ENCODE data around the gene HOPX.
"Not testable (repeated sequence)": the region's sequence is repeated elsewhere in the genome, so short reads cannot be mapped to it uniquely, and the experiment has no call there.

HOPX gene

DNA sequence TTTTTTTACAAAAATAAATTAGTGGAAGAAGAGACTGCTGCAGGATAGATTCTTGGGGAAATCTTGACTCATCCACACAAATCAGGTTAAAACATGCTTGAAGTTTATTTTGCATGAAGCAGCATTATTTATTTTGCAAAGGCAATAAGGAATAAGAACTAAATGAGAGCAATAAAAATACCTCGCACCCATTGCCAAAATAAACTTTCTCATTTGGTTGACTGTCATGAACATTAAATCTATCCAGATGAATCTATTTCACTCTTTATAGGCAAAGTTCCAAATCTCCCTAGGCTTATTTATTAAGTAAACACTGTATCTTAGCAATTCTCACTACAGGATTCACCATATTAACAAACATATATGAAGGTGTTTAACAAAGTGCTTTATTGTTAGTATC is 58.9 kb downstream of the HOPX start:
- DNase-seq, result no peak

DNA sequence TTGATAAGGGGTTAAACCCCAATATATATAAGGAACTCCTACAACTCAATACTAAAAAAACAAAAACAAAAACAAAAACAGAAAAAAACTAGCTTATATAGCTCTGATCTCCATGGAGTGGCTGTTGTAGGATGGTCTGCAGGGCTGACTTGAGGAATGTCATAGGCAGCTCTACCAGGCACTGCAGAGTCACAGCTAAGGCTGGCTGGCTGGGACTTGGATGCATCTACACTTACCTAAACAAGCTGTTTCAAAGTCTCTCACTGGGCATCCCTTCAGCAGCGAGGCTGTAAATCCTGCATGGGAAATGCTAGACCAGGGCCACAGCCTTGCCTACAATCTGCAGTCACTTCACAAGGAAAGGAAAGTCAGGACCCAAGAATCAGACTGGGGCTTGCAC is 61.3 kb downstream of the HOPX start:
- DNase-seq, result no peak

GRCh38 chr4:56619160-56619559 is 61.9 kb downstream of the HOPX start:
- DNase-seq, result no peak

GRCh38 chr4:56618734-56619133 is 62.4 kb downstream of the HOPX start:
- DNase-seq, result no peak

DNA sequence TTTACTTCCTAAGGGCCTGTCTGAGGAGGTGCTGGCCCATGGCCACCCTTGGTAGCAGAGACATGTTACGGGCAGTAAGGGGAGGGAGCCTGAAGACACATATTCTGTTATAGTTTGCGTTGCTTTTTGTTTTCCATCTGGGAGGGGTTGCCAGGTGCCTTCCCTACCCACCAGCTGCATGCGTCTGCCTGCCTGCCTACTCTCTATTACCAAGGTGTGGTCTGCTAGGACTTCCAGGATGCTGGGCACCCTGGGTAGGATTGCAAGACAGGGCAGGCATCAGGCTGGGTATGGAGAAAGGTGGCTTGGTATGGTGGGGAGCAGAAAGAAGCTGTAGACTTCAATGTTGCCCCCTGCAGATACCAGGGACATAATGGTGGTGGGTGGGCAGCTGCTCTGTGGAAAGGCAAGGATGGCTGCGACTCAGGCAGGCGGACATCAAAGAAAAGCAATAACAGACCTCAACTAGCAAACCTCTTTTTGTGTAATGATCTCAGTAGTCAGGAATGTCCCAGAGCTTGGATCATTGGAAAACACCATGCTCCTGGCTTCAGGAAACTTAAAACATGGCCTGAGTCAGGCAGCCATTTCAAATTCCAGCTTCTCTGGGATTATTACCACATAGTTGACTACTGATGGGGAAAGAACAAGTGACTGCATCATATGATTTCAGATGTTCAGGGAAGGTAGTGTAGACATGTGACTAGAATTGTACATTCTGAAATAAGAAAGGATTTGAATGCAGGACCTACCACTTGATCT is 67.8 kb downstream of the HOPX start:
- DNase-seq, result no peak

DNA sequence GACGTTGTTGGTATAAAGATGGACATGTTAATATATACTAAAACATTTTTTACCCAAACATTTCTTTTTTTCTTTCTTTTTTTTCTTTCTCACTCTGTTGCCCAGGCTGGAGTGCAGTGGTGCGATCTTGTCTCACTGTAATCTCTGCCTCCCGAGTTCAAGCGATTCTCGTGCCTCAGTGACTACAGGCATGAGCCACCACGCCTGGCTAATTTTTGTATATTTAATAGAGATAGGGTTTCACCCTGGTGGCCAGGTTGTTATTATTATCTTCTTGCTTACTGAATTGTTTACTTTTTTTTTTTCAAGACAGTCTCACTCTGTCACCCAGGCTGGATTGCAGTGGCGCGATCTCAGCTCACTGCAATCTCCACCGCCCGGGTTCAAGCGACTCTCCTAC is 68.8 kb downstream of the HOPX start:
- no peak for DNase-seq

DNA sequence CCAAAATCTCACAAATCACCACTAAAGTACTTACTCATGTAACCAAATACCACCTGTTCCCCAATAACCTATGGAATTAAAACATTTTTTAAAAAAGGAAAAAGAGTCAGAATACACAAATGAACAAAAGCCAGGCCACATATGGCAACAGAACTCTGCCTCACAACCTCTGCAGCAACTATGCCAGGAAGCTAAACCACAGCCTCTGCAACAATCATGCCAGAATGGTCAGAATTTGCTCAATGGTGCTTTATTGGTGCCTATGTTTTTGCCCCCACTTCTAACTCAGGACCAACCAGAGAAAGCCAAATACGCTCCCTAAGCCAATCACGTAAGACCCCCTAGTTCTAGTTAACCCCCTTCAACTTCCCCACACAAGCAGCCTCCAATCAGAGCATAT is 69.6 kb downstream of the HOPX start:
- no peak for DNase-seq

- DNase-seq, result not testable (repeated sequence)
Measured at GRCh38 chr4:56610170-56610569, 70.9 kb downstream of the HOPX start.

DNA sequence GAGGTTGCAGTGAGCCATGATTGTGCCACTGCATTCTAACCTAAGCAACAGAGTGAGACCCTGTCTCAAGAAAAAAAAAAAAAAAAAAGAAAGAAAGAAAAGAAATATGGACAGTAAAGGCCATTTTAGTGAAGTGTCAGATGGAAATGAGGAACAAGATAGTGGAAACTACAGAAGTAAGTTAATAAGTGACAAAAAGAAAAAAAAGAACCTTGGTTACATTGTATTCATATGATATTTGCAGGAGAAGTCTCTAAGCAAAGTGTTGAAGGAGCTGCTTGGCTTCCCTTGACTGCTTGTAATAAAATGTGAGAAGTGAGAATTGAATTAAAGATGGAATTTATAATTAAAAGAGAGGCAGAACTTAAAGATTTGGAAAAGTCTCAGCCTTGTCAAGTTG is 73.2 kb downstream of the HOPX start:
- no peak for DNase-seq

DNA sequence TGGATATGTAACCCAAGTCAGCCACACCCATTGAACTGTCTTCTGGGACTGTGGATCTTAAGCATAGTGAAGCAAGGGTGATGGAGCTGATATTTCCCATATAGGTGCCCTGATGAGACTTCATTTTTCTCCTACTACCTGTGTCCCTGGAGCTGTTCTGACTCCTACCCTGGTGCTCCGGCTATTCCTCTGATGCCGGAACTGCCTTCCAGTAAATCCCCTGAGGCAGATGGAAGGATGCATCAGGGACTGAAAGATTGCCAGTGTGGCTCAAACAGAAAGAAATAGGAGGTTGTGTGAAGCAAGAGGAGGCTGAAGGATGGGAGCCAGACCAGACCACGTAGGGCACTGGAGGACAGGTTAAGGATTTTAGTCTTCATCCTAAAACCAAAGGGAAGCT is 74.7 kb downstream of the HOPX start:
- DNase-seq, result no peak

DNA sequence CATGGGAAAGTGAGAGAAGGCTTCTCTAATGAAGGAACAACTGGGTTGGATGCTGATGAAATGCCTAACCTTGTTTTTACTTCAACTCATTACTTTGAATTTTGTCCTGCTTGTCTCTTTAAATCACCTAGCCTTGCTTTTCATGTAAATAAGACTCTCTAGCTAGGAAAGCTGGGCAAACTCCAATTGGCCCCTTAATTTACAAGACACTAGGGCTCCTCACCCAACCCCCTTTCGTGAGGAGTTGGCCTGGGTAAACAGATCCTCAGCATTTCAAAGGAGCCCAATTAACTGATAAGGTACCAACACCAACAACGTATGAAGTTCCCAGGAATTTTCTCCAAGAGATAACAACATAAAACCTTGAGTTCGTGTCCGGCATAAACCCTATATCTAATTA is 75.6 kb downstream of the HOPX start:
- DNase-seq, result not testable (repeated sequence)

GRCh38 chr4:56603297-56603696 is 77.8 kb downstream of the HOPX start:
- DNase-seq, result no peak

Measured in CD4-positive, alpha-beta T cell treated with Interferon alpha-2 for 1 hour (primary cell).